Erythroblast (primary cell): Measurements from ENCODE around the gene IGHMBP2.

Source experiments
- DNase-seq, 2 experiments: peaks; one replicate each; lab custom pipeline; 2025; lab: John Stamatoyannopoulos, UW
- GATA1 ChIP-seq: IDR thresholded peaks from 2 replicates; pipeline ENCODE4 v1.6.1; 2011; ENCODE audit warnings: low read depth, mild to moderate bottlenecking, control low read depth, low read length, moderate library complexity
- POLR2A ChIP-seq: IDR thresholded peaks from 2 replicates; pipeline ENCODE4 v1.6.1; 2011; ENCODE audit warnings: mild to moderate bottlenecking, low read length

Gene IGHMBP2

DNA sequence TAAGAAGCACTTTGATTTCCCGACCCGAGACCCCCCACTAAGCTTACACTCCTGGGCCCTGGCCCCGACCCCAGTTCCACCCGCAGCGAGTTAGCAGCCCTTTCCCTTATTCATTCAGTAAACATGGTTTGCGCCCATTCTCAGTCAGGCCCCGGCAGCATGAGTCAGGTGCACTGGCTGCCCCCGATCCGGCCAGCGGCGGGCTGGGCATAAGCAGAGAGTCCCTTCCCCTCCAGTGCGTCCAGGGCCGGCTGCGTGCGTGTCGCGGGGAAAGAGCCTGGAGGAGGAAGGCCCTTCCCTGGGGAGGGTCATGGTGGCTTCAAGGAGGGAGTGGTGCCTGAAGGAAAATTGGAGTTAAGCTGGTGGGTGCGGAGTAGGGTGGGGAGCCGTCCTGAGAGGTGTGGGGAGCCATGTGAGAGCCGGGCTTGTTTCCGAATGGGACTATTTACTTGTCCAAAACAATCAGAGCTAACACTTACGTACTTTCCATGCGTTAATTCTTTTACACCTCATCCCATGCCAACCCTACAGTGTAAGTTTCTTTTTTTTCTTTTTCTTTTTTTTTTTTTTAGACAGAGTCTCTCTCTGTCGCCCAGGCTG is 657 bp downstream of the IGHMBP2 start:
- DNase-seq: peak; percentile 75 to 82
- TF ChIP-seq GATA1 (no peak), POLR2A (no peak)

DNA sequence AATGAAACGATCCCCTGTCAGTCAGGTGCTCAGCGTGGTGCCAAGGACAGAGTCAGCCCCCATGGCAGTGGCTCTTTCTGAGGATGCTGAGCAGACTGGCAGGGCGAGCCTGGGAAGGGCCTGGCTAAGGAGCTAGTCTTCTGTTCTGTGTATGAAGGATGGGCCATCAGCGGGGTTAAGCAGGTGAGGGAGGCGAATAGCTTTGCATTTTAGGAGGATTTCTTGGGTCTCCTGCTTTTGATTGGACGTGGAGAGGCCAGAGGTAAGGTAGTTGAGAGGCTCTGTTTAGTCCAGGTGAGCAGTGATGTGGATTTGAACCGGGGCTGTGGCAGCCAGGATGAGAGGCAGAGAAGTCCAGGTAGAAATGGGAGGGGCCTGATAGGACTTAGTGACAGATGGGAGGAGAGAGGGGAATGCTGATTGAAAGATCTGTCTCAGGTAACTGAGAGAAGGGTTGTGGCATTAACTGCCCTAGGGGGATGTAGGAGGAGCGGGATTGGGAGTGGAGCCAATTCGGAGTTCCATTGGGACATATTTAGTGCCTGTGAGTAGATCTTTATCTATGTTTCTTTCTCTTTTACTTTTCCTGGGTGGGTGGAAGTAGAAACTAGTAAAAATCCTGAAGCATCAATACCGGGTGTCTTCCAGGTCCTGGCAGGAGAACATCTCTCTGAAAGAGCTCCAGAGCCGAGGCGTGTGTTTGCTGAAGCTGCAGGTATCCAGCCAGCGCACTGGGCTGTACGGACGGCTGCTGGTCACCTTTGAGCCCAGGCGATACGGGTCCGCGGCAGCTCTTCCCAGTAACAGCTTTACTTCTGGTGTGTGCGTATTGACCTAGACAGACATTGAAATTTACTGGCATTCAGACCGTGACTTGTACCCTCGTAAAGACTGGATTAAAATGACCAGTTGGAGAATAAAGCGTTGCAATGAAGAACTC is 2.0 kb downstream of the IGHMBP2 start:
- DNase-seq: no peak
- TF ChIP-seq POLR2A (no peak), GATA1 (no peak)

DNA sequence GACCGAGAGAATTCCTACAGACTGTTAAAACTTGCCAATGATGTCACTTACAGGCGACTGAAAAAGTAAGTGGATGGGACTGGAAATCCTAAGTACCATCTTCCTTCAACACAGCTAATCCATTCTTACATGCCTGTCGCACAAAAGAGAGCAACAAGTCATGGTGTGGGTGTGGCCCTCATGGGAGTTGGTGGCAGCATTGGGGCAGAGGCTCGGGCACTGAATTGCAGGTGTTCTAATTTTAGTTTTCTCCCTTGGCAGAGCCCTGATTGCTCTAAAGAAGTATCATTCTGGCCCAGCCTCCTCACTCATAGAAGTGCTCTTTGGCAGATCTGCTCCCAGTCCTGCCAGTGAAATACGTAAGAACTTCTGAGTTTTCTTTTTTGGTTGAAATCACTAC is 4.6 kb downstream of the IGHMBP2 start:
- TF ChIP-seq GATA1 (no peak), POLR2A (no peak)
- DNase-seq: no peak

DNA sequence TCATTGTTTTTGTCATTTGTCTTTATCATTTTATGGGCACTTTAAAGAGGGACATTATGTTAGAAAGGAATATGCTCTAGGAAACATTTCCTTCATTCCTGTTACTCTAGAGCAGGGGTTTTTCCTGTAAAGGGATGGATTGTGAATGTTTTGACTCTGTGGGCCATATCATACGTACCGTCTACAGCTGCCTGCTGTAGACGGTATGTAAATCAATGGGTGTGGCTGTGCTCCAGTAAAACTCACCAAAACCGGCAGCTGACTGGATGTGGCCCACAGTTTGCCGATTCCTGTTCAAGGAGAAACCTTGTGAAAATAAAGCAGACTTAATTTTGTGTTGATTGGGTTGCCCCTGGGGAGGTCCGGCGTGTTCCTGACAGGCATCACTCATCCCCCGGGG is 7.3 kb downstream of the IGHMBP2 start:
- TF ChIP-seq POLR2A: no peak
- TF ChIP-seq GATA1: no peak
- no peak for DNase-seq

DNA sequence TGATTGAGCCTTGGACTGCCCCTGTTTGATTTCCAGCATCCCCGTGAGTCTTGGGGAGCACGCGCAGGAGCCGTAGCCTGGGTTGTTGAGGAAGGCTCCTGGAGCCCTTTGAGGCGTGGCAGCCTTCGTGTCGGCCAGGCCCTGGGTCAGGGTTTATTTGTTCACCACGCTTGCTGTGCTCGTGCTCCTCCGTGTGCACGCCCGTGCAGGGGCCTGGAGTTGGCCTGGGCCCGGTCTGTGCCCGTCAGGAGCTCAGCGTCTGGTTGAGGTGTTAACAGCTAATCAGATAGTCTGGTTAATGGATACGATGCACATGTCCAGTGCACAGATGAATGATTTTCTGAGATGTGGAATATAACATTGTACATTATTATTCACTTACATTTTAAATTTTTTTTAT is 8.0 kb downstream of the IGHMBP2 start:
- TF ChIP-seq GATA1: no peak
- no peak for DNase-seq

DNA sequence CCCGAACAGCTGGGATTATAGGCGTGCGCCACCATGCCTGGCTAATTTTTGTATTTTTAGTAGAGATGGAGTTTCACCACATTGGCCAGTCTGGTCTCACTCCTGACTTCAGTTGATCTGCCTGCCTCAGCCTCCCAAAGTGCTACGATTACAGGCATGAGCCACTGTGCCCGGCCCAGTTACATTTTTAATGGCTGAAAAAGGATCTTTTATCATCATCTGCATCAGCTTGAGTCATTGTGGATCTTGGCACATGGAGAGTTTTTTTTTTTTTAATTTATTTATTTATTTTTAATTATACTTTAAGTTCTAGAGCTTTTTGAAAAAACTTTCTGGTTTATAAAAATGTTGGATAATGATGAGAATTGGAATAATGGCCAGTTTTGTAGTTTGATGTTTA is 8.6 kb downstream of the IGHMBP2 start:
- DNase-seq: no peak
- TF ChIP-seq POLR2A: no peak
- no peak for TF ChIP-seq GATA1

DNA sequence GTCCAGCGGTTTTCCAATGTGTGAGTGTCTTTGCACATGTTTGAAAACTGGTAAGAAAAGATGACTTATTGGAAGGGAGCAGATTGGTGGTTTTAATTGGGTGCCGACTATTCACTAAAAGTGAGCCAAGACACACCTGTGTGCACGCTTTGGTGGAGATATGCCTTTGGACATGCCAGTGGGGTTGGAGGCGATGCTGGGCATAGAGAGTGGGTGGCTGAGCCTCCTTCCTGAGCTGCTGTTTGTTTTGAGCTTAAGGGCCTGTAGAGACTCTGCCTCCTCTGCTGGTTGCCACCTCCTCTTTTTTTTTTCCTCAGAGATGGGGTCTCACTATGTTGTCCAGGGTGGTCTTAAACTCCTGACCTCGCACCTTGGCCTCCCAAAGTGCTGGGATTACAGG is 9.5 kb downstream of the IGHMBP2 start:
- TF ChIP-seq GATA1 (no peak), POLR2A (no peak)
- DNase-seq: no peak

DNA sequence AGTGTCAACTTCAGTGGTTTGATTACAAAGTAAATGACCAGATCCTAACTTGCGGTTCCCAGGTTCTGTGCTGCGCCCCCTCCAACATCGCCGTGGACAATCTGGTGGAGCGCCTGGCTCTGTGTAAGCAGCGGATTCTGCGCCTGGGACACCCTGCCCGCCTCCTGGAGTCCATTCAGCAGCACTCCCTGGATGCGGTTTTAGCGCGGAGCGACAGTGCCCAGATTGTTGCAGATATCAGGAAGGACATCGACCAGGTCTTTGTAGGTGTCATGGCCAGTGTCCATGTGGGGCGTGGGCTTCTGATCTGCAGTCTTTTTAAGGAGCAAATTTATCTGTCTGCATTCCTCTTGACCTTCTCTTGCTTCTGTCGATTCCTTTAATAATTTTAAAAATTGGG is 11.1 kb downstream of the IGHMBP2 start:
- no peak for TF ChIP-seq GATA1
- DNase-seq: no peak

DNA sequence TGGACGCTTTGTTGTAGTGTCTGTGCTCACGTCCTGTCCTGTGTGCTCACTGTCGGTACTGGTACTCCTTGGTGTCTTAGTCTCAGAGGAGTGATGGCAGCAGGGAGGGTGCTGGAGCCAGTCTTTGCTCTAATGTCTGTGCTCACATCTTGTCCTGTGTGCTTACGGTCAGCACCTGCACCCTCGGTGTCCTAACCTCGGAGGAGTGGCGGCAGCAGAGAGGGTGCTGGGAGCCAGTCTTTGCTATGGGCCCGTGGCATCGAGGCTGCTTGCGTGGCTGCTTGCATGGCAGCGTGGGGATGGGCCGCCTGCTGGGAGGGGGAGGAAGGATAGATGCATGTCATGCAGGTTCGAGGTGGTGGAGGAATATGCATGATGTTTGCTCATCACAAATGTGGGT is 12.7 kb downstream of the IGHMBP2 start:
- TF ChIP-seq GATA1: no peak
- no peak for TF ChIP-seq POLR2A
- DNase-seq: no peak

DNA sequence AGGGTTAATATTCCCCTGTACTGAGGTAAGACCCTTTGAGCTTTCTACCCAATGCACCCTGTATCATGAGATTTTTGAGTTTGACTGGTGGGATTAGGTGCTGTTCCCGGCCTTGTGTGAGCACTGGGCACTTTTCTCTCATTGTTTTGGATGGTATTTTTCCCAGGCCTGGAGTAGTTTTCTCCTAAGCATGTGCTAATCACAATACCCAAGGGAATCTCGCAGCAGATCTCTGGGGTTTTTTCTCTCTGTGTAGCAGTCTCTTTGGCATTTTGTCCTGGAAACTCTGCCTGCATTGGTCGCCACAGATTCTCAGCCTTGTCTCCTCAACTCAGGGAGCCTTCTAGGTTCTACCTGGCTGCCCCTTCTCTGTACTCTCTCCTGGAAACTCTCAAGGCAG is 19.9 kb downstream of the IGHMBP2 start:
- no peak for DNase-seq
- TF ChIP-seq GATA1 (no peak), POLR2A (no peak)

DNA sequence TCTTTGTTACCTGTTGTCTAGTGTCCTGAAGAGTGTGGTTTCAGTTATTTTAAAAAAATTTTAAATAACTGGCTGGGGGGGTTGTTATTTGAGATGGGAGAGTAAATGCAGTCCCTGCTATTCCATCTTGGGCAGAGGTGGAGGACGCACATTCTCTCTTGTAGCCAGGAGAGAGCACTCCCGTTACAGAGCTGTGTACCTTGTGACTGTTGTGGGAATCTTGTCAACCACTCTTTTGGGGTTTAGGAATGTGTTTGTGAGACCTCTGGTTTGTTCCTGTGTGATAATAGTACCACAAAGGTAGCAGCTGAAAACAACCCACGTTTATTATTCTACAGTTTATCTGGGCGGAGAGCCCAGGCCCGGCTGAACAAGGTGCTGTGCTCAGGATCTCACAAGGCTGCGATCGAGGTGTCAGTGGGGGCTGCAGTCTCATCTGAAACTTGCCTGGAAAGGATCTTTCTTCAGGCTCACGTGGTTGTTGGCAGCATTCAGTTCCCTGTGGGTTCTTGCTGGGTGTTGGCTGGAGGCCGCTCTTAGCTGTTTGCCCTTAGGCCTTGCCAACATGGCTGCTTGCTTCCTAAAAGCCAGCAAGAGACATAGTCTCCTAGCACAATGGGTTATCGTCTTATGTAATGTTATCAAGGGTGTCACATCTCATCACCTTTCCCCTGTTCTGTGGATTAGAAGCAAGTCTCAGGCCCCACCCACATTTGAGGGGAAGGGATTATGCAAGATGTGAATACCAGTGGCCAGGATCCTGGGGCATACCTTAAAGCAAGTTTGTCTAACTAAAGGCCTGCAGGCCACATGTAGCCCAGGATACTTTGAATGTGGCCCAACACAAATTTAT is 20.6 kb downstream of the IGHMBP2 start:
- DNase-seq: no peak
- no peak for TF ChIP-seq GATA1
- TF ChIP-seq POLR2A: no peak

DNA sequence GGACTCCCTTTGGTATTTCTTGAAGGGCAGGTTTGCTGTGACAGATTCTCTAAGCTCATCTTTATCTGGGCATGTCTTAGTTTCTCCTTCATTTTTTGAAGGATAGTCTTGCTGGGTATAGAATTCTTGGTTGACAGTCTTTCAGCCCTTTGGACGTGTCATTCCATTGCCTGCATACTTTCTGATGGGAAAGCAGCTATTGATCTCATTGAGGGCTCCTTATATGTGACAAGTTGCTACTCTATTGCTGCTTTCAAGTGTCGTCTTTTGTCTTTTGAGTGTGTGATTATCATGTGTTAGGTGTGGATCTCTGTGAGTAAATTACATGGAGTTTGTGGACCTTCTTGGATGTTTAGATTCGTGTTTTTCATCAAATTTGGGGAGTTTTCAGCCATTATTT is 21.9 kb downstream of the IGHMBP2 start:
- TF ChIP-seq GATA1: no peak
- TF ChIP-seq POLR2A: no peak
- peak; percentile 31 for DNase-seq

DNA sequence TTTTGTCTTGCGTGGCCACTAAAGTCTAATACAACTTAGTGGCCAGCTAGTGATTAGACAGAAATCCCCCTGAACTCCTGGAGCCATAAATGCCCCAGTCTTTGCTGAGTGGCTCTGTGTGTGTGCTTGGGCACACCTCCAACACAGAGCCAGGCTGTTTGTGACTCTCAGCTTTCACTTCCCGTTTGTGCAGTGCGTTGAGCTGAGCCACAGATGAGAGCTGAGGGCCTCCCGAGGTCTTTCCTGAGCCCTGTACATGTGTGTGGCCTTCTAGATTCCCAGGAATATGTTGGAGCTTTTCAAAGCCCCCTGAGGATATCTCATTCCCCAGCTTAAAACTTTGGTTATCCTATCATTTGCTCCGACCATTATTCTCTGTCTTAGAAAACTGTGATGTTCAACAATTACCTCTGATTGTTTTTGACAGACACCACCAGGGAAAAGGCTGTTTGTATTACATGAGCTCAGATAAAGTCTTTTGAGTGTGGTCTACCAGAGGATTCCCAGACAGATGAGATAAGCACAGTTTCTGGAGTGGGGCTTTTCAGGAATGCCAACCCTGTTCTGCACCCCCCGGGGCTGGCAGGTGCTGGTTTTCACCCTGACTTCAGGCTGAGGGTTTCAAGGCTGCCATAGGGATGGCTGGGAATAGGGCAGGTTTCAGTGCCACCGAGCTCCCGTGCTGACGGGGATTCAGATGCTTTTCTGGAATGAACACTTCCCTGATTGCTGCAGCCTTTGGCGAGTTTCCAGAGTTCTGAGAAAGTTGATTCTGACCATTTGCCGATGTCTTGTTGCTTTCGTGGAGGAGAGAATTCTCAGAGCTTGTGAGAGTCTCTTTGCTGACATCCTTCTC is 23.8 kb downstream of the IGHMBP2 start:
- no peak for DNase-seq
- no peak for TF ChIP-seq POLR2A
- no peak for TF ChIP-seq GATA1
